ENCODE data around the gene ARFGEF3.

ARFGEF3 gene

DNA sequence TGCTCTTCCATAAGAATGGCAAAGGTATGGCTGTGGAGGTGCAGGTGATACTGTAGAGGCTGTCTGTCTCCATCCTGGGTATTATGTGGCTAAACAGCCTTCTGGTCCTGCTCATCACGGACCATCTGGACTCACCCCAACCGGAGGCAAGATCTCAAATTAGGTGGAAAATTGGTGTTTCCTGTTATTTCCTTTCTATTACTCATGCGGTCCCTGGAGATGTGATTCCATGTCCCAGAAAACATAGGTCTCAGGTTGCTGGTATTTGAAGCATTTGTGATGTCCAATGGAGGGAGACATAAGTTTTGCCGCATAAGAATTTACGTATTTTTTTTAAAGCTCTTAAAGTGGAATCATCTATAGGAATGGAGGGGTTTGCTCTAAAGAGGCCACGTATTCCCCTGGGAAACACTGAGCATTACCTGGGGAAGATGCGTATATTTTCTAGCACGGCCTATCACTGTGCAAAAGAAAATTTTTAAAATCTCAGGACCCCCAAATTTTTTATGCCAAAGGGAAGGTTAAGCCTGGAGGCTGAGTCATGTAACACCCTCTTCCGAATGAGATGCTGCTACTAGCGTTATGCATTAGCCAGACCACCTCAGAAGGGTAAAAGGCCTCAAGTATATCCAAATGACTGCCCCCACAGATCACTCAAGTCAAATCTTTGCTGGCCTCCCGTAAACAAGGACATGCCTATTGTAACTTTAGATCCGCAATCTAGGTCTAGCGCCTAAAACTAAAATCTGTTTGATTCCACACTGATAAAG lies 78.9 kb downstream of the ARFGEF3 start:
- H3K4me3 ChIP-seq (ENCODE audit: low read depth, low read length), result no peak overlapping the region

DNA sequence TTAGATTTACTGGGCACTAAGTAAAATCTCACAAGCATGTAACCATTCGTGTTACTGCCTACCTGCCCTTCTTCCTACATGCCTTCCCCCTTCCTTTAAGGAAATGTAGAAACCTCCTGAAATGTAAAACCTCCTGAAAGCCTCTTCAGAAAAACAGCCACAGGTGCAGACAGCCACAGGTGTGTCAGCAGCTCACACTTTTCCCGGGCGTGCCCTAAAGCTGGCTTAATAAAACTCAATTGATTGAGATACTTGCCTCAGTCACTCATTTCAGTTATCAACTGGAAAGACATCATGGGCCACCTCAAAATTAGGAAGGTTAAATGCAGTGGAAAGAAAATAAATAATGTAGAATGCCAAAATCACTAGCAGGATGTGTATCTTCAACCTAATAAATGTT lies 79.6 kb downstream of the ARFGEF3 start:
- no peak overlapping the region for H3K4me3 ChIP-seq (ENCODE audit: low read depth, low read length)

DNA sequence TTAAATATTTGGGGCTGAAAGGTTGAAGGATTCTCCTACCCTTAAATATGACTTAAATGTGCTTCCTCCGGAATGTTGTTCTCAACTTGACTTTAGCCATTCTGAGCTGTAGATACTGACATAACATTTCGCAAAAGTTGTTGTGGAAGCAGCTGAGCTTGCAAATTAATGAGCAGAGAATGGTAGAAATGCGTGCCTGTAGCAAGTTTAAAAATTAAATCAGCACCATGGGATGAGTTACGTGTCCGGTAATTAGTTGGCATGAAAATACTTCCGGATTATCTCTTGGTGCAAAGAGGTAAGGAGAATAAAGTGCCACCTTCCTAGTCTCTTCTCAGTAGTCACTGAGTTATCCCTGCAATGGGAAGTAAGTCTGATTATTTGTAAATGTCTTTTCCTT lies 80.2 kb downstream of the ARFGEF3 start:
- no peak overlapping the region for H3K4me3 ChIP-seq (ENCODE audit: low read depth, low read length)

DNA sequence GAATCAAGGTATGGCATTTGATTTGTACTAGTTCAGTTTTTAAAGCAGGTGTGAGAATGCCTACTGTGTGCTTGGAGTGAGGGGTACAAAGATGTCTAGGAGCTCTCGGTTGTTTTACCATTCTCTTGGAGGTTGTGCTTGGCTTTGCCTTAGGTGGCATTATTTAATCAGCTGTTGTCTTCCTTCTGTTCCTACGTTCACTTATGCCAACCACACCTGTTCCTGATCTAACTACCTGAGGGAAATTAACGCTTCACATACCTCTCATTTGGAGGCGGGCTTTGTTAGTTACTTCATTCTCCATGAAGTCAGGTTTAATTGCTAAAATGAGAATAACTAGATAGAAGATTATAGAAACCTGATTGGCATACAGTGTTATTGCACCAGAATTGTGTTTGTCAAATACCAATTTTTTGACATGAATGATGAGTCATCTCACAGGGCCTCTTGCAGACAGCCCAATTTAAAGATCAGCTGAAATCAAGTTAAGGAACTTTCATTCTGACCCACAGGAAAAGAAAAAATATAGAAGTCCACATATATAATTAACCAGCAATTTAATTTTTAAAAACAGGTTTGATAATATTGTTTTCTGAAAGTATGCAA lies 81.4 kb downstream of the ARFGEF3 start:
- H3K4me3 ChIP-seq (ENCODE audit: low read depth, low read length), result no peak overlapping the region

DNA sequence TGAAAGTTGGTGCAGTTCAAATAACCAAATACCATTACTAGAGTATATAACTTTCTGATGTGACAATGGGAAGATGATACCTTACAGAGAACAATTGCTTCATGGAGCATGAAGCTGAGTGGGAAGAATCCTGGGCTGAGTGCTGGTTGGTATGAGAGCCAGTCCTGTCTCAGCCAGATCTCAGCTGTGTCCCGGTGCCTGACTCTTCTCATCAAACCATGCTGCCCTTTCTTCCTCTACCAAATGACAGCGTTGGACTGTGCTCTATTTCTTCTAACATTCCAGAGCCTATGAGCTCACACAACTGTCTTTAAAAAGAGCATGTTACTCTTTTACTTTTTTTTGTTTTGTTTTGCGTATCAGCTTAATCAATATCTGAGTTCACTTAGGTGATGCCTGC lies 84.0 kb downstream of the ARFGEF3 start:
- no peak overlapping the region for H3K4me3 ChIP-seq (ENCODE audit: low read depth, low read length)

DNA sequence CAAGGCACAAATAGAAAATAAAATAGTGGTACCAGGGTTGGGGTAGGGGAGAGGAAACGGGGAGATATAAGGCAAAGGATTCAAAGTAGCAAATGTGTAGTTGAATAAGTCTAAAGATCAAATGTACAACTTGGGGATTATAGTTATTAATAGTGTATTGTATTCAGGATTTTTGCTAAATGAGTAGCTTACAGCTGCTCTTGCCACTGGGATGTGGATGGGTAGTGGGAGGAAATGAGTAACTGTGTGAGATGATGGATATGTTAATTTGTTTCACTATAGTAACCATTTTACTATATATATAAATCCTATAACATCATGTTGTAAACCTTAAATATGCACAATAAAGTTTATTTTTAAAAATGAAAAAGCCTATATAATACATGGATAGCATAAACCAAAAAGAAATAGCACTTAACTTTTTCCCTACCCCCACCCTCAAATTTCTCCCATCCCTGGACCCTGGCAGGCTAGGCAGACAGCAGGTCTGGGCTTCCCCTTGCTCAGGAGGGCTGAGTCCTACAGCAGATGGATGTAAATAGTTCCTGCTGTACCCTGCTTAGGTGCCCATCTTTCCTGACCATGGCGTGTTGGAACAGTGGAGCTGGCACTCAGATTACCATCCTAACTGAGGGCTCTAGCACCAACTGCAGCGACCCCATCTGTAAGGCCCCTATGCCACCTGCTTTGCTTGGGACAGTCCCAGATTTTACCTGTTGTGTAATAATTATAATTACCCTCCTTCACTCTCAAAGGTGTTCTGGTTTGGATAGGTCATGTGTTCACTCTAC lies 85.1 kb downstream of the ARFGEF3 start:
- H3K4me3 ChIP-seq (ENCODE audit: low read depth, low read length), result no peak overlapping the region

DNA sequence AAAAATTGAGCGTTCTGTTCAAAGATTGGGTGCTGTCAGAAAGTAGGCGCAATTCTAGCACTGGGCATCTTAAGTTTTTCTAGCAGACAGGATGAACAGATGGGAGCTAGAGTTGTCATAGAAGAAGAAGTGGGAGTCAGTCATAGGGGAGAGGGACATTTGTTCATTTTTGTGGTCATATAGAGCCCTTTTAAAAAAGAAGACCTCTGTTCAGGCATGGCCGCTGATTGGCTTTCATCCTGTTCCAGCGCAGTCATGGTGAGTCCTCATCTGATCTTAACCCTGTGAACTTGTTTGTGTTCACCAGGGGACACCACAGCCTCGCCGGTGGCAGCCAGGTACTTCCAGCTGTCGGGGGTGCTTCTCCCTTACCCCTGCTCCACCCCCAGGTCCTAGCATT lies 86.3 kb downstream of the ARFGEF3 start:
- H3K4me3 ChIP-seq (ENCODE audit: low read depth, low read length), result no peak overlapping the region

DNA sequence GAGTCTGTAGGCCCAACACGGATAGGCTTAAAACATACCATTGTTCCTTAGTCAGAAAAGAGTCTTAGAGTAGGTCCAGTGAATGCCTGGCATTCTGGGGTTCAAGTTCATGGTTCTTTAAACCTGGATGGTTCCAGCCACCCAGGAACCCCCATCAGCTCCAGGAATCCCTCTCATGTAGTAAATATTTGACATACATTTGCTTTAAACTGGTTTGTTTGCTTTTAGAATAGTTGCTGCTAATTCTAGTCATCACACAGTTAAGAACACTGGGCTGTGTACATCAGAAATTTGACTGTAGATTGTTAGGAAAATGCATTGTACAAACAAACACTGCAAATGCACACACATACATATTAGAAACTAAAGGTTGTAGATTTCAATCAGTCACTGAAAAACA lies 87.1 kb downstream of the ARFGEF3 start:
- no peak overlapping the region for H3K4me3 ChIP-seq (ENCODE audit: low read depth, low read length)

DNA sequence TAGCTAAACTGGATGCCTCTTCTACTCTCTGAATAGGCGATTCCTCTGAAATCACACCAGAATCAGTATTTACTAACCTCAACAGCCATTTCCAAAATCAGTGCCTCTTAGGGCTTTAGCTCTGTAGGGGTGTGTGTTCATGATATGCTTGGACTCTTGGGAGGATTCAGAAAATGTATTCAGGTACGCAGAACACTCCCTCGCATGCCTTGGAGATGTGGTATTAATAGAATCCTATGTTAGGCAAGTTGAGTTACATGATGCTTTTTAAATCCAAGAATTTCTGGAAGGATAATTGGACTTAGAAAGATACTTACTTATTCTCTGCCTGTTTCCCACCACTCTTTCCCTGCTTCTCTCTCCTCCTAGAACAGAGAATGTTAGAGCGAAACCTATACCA lies 88.3 kb downstream of the ARFGEF3 start:
- no peak overlapping the region for H3K4me3 ChIP-seq (ENCODE audit: low read depth, low read length)

DNA sequence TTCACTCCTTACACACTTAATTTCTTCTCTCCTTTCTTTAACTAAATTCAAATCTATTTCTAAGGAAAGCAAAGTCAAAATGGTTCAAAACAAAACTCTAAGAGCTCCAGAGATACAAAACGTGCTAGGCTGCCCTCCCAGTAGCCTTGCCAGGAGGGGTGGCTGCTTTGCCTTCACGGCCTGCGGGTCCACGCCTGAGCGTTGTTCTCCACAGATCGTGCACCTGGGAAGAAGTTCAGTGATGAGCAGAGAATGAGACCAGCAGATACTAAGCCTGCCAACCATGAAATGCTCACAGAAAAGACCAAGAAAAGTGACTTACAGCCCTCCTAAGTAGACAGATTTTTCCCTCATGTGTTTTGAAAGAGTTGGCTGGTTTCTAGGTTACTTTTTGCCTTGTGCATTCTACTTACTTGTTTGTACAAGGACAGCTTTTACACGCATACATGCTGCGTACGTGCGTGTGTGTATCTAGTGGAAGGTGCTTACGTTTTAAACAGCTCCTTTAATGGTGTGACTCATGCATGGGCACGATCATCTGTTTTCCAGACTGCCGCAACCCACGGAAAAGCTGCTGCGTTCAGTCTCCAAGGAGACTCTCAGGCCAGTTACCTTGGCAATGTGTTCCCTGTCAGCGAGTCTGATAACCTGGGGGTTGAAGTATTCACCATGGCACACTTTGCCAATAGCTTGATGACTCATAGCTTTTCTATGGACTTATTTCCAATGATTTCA lies 88.9 kb downstream of the ARFGEF3 start:
- H3K4me3 ChIP-seq (ENCODE audit: low read depth, low read length), result no peak overlapping the region

DNA sequence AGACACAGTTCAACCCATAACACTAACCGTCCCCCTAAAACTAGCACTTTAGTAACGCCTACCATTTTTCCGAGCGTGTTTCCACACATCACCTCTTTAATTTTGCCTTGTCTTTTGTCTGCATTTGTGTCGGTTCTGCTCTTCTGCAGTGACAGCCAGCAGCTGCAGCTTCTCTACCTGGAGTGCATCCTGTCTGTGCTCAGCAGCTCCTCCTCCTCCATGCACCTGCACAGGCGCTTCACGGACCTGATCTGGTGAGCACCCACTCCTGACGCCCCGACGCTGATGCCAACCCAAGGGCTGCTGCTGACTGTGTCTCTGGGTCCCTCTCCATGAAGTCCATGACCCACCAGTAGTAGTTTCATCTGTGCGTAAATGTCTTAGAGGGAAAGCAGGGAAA lies 92.0 kb downstream of the ARFGEF3 start:
- no peak overlapping the region for H3K4me3 ChIP-seq (ENCODE audit: low read depth, low read length)

DNA sequence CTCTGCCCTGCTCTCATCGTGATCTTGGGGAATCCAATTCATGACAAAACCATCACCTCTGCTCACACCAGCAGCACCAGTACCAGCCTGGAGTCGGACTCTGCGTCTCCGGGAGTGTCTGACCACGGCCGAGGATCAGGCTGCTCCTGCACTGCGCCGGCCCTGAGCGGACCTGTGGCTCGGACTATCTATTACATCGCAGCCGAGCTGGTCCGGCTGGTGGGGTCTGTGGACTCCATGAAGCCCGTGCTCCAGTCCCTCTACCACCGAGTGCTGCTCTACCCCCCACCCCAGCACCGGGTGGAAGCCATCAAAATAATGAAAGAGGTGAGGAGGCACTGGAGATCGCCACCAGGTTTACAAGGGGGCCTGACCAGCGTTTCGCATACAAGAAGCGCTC lies 93.7 kb downstream of the ARFGEF3 start:
- no peak overlapping the region for H3K4me3 ChIP-seq (ENCODE audit: low read depth, low read length)

DNA sequence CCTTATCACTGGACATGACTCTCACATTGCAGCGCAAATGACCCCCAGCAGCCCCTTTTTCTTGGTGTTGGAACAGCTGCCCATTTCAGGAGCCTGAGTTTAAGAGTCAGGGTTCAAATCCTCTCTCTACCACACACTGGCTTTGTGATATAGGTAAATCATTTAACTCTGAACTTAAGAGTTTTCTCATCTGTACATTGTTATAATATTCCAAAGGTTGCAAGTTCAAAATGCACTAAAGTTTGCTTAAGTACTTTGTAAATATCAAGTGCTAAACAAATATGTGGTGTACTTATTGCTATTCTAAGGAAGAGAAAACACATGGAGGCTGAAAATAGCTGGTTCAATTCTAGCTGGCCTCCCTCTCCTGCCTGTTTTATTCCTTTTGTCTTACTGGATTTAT lies 95.9 kb downstream of the ARFGEF3 start:
- H3K4me3 ChIP-seq (ENCODE audit: low read depth, low read length), result no peak overlapping the region

DNA sequence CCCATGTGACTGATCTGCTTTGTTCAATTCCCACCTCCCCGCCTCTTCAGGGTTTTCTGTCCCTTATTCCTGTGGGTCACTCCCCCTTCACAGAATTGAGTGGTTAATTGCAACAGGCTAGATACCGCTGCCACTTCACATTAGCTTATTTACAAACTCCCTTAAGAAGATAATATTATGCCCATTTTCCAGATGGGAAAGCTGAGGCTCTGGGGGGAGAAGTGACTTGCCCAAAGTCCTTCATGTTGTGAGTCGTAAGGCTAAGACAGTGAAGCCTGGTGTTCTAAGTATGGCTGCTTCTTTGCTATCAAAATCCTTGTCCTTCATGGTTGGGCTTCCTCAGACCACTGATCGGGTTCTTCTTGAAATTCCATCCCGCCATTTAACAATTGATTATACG lies 96.5 kb downstream of the ARFGEF3 start:
- H3K4me3 ChIP-seq (ENCODE audit: low read depth, low read length), result no peak overlapping the region

DNA sequence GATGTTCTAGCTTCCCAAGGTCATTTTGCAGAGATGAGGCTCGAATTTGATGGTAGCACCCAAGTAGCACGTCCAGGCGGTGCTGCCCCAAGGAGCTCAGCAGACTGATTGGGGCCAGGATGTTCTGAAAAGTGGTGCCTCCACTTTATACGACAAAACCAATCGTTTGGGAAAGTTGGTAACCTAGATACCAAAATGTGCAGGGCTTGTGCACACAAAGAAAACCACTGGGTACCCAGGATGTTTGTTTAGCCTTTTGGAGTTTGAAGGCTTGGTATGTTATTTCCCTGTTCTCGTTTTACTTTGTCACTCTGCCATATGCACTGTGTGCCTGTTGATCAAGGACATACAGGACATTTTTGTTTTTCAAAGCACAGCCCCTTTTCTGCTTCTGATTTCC lies 97.3 kb downstream of the ARFGEF3 start:
- H3K4me3 ChIP-seq (ENCODE audit: low read depth, low read length), result no peak overlapping the region

DNA sequence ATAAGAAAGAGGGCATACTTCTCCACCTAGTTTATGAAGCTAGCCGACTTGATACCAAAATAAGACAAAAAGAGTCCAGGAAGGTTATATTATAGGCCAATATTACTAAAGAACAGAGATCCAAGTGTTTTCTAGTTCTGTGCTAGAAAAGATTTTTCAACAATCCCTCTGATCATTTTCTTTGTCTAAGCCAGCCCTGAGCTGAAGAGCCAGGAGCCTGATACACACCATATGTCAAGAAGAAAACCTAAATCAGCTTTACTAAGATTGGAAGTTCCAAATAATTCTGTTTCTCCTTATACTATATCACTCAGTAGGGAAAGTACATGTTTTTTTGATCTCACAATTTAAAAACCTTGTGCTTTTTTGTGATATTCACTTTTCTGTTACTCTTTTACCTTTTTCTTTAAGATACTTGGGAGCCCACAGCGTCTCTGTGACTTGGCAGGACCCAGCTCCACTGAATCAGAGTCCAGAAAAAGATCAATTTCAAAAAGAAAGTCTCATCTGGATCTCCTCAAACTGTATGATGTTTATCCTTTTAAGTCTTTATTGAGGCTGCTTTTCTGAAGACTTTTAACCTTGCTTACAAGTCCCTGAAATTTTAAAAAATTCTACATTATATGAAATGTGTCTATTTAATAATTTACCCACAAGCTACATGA lies 99.5 kb downstream of the ARFGEF3 start:
- H3K4me3 ChIP-seq (ENCODE audit: low read depth, low read length), result no peak overlapping the region

DNA sequence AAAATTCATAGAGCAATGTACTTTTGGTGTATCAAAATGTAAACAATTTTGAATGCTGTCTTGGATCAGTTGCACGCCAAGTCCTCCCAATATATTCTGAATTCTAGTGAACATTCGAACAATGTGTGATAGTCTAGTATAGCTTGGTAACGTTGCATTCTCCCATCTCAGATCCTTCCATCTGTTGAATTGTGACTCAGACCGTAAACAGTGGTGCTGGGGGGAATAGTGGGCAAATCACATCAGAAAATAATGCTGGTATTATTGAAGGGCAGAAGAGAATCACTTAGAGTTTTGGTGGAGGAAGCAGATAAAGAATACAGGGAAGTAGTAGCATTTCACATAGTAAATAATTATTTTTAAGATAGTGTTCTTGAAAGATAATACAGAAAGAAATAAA lies 102.2 kb downstream of the ARFGEF3 start:
- H3K4me3 ChIP-seq (ENCODE audit: low read depth, low read length), result no peak overlapping the region

DNA sequence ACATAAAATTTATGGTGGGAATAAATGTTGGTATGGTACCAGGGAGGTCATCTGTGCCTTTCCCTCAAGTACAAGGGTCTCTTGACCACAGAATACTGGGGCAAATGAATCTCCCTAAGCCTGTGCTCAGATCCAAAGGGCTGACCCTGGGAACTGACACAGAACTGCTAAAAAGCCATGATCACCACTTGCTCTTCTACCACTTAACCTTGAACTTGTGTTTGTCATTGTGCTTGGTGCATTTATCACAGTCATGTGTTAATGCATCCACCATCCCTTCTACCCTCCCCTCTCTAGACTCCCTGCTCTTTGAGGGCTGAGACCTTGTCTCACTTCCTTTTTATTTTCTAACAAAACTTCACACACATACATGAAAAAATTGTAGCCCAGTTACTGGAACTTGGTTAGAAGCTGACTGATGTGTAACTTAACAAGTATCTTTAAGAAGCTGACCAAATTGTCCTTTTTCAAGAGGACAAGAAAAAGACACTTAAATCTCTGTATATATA lies 102.7 kb downstream of the ARFGEF3 start:
- H3K4me3 ChIP-seq (ENCODE audit: low read depth, low read length), result no peak overlapping the region

DNA sequence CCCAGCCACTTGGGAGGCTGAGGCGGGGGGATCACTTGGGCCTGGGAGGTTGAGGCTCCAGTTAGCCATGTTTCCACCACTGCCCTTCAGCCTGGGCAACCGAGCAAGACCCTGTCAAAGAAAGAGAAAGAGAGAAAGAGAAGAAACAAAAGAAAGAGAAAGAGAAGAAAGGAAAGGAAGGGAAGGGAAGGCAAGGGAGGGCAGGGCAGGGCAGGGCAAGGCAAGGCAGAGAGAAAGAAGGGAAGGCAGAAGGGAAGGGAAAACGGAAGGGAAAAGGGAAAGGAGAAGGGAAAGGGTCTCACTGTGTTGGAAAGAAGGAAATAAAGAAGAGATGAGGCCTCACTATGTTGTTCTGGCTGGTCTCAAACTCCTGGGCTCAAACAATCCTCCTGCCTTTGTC lies 104.4 kb downstream of the ARFGEF3 start:
- no peak overlapping the region for H3K4me3 ChIP-seq (ENCODE audit: low read depth, low read length)

DNA sequence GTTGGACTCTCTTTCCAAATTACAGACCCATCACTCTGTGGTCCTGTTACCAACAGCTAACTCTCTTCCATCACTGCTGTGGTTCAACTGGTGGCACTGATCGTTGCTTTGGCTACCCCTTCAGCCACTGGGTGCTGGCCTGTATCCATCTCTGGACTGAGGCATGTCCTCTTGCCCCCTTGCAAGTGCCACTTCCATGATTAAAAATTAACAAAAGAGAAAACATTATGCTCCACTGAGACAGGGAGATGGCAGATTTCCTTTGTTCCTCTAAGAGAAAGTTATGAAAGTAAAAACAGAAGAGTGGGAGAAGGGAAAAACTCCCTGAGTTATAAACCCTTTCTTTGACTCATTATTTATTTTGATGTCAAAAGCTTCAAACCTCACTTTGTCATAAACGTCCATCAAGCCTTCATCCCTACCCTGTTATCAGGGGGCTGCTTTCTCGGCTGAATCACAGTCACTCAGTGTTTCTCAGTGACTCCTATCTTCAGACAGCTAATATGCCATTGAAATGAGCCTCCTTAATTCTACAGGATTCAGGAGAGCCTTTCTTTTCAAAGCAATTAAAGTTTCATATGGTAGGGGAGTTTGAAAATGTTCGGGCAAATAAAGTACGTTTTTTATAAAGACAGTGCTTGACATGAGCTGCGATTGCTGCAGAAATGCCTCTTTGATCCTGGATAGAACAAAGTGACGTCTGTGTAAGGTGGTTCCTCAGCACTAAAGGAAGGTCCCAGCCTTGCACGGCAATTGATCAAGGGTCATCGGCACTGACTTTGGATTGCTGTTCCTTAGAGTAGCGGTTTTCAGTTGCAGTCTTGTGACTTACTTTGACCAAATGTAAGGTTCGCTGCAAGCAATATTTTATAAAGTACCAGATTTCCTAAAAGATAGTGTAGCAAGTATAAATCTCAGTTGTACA lies 106.5 kb downstream of the ARFGEF3 start:
- no peak overlapping the region for H3K4me3 ChIP-seq (ENCODE audit: low read depth, low read length)

Measured in iPS-11a (cell line).